ENCODE data around the gene PTGDR2. TPM values are rescaled to one million over a fixed set of nuclear protein-coding genes. Genes with fewer than 3 reads are reported as not detected.

PTGDR2 gene
- total RNA-seq, 1 experiment from 2014 or later: 0.07 TPM

DNA sequence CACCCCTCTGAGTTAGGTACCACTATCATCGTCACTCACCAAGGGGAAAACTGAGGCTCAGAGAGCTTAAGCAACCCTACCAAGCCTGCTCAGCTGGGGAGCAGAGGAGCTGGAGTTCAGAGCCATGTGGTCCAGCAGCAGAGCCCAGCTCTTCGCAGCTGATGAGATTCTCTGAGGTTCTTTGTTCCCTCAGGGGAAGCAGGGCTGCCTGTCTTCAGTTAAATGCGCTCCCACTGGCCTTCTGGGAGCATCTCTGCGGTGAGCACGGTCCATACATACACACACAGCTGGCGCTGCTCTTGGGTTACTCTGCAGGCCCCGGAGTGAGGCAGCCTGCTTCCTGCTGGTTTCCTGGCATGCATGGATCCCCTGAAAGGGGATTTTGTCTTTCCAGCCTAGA is 5.2 kb upstream of the PTGDR2 start:
- DNase-seq (ENCODE audit: low spot score) (no peak), ATAC-seq (no peak; the same call in 1 of the 2 replicates)
- no peak overlapping the region for H3K4me3 Mint-ChIP-seq
- no peaks in the 10 kb centered on the region for H3K36me3 Mint-ChIP-seq
- no peak overlapping the region for H3K27ac Mint-ChIP-seq
- CTCF ChIA-PET: interaction anchor here (0.7 to 2.5 kb wide), 3 partner anchors 27 to 86 kb away, joined by 3 to 9 read pairs (median 4); no protein-coding TSS in a partner anchor
- no peaks in the 10 kb centered on the region; the same call in 1 of the 2 replicates for H3K27me3 Mint-ChIP-seq (ENCODE audit: low read depth)
- POLR2A ChIA-PET: no interaction called here
- TF ChIP-seq KAT7 (CRISPR knock-in tag; IDR thresholded peaks at IDR 0.05; ENCODE audit: borderline replicate concordance) (no peak), HMGA2 (CRISPR knock-in tag; IDR thresholded peaks at IDR 0.05) (no peak)
- TF ChIP-seq, protein P1, sequence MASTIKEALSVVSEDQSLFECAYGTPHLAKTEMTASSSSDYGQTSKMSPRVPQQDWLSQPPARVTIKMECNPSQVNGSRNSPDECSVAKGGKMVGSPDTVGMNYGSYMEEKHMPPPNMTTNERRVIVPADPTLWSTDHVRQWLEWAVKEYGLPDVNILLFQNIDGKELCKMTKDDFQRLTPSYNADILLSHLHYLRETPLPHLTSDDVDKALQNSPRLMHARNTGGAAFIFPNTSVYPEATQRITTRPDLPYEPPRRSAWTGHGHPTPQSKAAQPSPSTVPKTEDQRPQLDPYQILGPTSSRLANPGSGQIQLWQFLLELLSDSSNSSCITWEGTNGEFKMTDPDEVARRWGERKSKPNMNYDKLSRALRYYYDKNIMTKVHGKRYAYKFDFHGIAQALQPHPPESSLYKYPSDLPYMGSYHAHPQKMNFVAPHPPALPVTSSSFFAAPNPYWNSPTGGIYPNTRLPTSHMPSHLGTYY (CRISPR knock-in tag; IDR thresholded peaks at IDR 0.05): no peak
- TF ChIP-seq, protein P2, sequence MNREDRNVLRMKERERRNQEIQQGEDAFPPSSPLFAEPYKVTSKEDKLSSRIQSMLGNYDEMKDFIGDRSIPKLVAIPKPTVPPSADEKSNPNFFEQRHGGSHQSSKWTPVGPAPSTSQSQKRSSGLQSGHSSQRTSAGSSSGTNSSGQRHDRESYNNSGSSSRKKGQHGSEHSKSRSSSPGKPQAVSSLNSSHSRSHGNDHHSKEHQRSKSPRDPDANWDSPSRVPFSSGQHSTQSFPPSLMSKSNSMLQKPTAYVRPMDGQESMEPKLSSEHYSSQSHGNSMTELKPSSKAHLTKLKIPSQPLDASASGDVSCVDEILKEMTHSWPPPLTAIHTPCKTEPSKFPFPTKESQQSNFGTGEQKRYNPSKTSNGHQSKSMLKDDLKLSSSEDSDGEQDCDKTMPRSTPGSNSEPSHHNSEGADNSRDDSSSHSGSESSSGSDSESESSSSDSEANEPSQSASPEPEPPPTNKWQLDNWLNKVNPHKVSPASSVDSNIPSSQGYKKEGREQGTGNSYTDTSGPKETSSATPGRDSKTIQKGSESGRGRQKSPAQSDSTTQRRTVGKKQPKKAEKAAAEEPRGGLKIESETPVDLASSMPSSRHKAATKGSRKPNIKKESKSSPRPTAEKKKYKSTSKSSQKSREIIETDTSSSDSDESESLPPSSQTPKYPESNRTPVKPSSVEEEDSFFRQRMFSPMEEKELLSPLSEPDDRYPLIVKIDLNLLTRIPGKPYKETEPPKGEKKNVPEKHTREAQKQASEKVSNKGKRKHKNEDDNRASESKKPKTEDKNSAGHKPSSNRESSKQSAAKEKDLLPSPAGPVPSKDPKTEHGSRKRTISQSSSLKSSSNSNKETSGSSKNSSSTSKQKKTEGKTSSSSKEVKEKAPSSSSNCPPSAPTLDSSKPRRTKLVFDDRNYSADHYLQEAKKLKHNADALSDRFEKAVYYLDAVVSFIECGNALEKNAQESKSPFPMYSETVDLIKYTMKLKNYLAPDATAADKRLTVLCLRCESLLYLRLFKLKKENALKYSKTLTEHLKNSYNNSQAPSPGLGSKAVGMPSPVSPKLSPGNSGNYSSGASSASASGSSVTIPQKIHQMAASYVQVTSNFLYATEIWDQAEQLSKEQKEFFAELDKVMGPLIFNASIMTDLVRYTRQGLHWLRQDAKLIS (CRISPR knock-in tag; IDR thresholded peaks at IDR 0.05; ENCODE audit: borderline replicate concordance): no peak
- no peaks in the 10 kb centered on the region for H3K4me1 Mint-ChIP-seq
- H3K9me3 Mint-ChIP-seq: no peaks in the 10 kb centered on the region

DNA sequence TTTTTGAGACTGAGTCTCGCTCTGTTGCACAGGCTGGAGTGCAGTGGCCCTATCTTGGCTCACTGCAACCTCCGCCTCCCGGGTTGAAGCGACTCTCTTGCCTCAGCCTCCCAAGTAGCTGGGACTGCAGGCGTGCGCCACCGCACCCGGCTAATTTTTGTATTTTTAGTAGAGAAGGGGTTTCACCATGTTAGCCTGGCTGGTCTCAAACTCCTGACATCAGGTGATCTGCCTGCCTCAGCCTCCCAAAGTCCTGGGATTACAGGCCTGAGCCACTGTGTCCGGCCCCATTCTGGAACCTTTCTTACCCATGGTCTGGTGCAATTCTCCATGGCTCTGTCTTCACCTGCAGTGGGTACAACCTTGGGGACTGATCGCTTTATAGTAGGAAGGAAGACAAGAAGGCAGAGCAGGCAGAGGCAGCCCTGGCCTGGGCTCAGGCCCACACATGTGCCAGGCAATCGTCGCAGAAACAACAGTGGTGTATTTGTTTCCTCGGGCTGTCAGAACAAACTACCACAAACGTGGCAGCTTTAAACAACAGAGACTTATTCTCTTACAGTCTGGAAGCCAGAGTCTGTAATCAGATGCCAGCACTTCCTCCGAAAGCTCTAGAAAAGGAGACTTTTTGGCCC is 4.0 kb upstream of the PTGDR2 start:
- ATAC-seq: no peak
- H3K27ac Mint-ChIP-seq: no peak overlapping the region
- POLR2A ChIA-PET: no interaction called here

More for the DNA sequence above, 4.0 kb upstream of the PTGDR2 start:
- H3K9me3 Mint-ChIP-seq: no peaks in the 10 kb centered on the region
- no peaks in the 10 kb centered on the region for H3K4me1 Mint-ChIP-seq
- H3K36me3 Mint-ChIP-seq: no peaks in the 10 kb centered on the region
- DNase-seq (ENCODE audit: low spot score): no peak
- TF ChIP-seq RORB (CRISPR knock-in tag; IDR thresholded peaks at IDR 0.05): no peak
- no peak for TF ChIP-seq NFYB (CRISPR knock-in tag; conservative IDR thresholded peaks at IDR 0.05; ENCODE audit: low read depth)
- no peak for TF ChIP-seq ELF4 (CRISPR knock-in tag; IDR thresholded peaks at IDR 0.05; ENCODE audit: low read depth)
- no peak for TF ChIP-seq NR3C1 (CRISPR knock-in tag; conservative IDR thresholded peaks at IDR 0.05; ENCODE audit: low read depth)
- no peak for TF ChIP-seq MXD4 (CRISPR knock-in tag; IDR thresholded peaks at IDR 0.05; ENCODE audit: borderline replicate concordance)
- no peak for TF ChIP-seq GRHL2 (CRISPR knock-in tag; IDR thresholded peaks at IDR 0.05; ENCODE audit: insufficient replicate concordance, severe bottlenecking)
- no peak for TF ChIP-seq OVOL2 (CRISPR knock-in tag; IDR thresholded peaks at IDR 0.05; ENCODE audit: borderline replicate concordance)
- TF ChIP-seq, protein P3, sequence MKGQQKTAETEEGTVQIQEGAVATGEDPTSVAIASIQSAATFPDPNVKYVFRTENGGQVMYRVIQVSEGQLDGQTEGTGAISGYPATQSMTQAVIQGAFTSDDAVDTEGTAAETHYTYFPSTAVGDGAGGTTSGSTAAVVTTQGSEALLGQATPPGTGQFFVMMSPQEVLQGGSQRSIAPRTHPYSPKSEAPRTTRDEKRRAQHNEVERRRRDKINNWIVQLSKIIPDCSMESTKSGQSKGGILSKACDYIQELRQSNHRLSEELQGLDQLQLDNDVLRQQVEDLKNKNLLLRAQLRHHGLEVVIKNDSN (CRISPR knock-in tag; IDR thresholded peaks at IDR 0.05): no peak
- TF ChIP-seq EMX1 (CRISPR knock-in tag; IDR thresholded peaks at IDR 0.05): no peak
- TF ChIP-seq, protein P4, sequence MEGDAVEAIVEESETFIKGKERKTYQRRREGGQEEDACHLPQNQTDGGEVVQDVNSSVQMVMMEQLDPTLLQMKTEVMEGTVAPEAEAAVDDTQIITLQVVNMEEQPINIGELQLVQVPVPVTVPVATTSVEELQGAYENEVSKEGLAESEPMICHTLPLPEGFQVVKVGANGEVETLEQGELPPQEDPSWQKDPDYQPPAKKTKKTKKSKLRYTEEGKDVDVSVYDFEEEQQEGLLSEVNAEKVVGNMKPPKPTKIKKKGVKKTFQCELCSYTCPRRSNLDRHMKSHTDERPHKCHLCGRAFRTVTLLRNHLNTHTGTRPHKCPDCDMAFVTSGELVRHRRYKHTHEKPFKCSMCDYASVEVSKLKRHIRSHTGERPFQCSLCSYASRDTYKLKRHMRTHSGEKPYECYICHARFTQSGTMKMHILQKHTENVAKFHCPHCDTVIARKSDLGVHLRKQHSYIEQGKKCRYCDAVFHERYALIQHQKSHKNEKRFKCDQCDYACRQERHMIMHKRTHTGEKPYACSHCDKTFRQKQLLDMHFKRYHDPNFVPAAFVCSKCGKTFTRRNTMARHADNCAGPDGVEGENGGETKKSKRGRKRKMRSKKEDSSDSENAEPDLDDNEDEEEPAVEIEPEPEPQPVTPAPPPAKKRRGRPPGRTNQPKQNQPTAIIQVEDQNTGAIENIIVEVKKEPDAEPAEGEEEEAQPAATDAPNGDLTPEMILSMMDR (IDR thresholded peaks at IDR 0.05): no peak
- TF ChIP-seq, protein P5, sequence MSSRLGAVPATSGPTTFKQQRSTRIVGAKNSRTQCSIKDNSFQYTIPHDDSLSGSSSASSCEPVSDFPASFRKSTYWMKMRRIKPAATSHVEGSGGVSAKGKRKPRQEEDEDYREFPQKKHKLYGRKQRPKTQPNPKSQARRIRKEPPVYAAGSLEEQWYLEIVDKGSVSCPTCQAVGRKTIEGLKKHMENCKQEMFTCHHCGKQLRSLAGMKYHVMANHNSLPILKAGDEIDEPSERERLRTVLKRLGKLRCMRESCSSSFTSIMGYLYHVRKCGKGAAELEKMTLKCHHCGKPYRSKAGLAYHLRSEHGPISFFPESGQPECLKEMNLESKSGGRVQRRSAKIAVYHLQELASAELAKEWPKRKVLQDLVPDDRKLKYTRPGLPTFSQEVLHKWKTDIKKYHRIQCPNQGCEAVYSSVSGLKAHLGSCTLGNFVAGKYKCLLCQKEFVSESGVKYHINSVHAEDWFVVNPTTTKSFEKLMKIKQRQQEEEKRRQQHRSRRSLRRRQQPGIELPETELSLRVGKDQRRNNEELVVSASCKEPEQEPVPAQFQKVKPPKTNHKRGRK (CRISPR knock-in tag; IDR thresholded peaks at IDR 0.05; ENCODE audit: borderline replicate concordance): no peak
- TF ChIP-seq GTF2I (CRISPR knock-in tag; conservative IDR thresholded peaks at IDR 0.05): no peak
- no peak for TF ChIP-seq NR1H2 (CRISPR knock-in tag; IDR thresholded peaks at IDR 0.05)
- TF ChIP-seq, protein P6, sequence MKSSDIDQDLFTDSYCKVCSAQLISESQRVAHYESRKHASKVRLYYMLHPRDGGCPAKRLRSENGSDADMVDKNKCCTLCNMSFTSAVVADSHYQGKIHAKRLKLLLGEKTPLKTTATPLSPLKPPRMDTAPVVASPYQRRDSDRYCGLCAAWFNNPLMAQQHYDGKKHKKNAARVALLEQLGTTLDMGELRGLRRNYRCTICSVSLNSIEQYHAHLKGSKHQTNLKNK (CRISPR knock-in tag; IDR thresholded peaks at IDR 0.05): no peak
- TF ChIP-seq, protein P2 (CRISPR knock-in tag; IDR thresholded peaks at IDR 0.05; ENCODE audit: borderline replicate concordance): no peak
- H3K4me3 Mint-ChIP-seq: no peak overlapping the region
- CTCF ChIA-PET: interaction anchor here (0.8 to 2.5 kb wide), 3 partner anchors 28 to 40 kb away, joined by 3 to 9 read pairs (median 5); no protein-coding TSS in a partner anchor
- H3K27me3 Mint-ChIP-seq (ENCODE audit: low read depth): peaks cover 3% of the 10 kb centered on the region
